ENCODE results near the gene KCNQ1OT1.
A peak's percentile ranks its signal among the peaks of the same experiment; 100 is the strongest.

KCNQ1OT1 gene

GRCh38 chr11:2677127-2677526 lies 22.7 kb downstream of the KCNQ1OT1 start:
- no peak overlapping the region for H3K9ac ChIP-seq (ENCODE audit: low read length)
- H2BK12ac ChIP-seq (ENCODE audit: low read length in 2 of 2) = no peak overlapping the region
- H3K79me1 ChIP-seq (replicated peaks; ENCODE audit: low read length, poor library complexity, severe bottlenecking) = peaks cover 5% of the 10 kb centered on the region
- H2BK15ac ChIP-seq (ENCODE audit: low read depth, poor library complexity, severe bottlenecking) = no peak overlapping the region
- H2BK5ac ChIP-seq (ENCODE audit: low read depth, low read length, poor library complexity, severe bottlenecking) = no peak overlapping the region
- no peak overlapping the region for H3K27ac ChIP-seq (ENCODE audit: low read length, poor library complexity, severe bottlenecking)
- H4K8ac ChIP-seq (ENCODE audit: low read length) = no peak overlapping the region
- no peaks in the 10 kb centered on the region for H3K9me3 ChIP-seq (ENCODE audit: control insufficient read depth, low read length)
- WGBS = 100% methylated on average over 1 of the region's 1 CpG
- no peak overlapping the region for H4K91ac ChIP-seq (ENCODE audit: low read length)
- H2BK120ac ChIP-seq (ENCODE audit: low read depth, low read length) = no peak overlapping the region
- no peaks in the 10 kb centered on the region for H3K27me3 ChIP-seq (ENCODE audit: control insufficient read depth in 1 of 2, insufficient read depth in 1 of 2, low read length in 2 of 2)
- H3K4me3 ChIP-seq (ENCODE audit: insufficient read depth in 1 of 2, low read depth in 1 of 2, low read length in 2 of 2) = no peak overlapping the region
- H2AFZ ChIP-seq (ENCODE audit: low read depth, low read length) = no peak overlapping the region
- no peak overlapping the region for H3K14ac ChIP-seq (ENCODE audit: low read length in 2 of 2)
- H2AK5ac ChIP-seq (ENCODE audit: low read length, severe bottlenecking) = no peak overlapping the region
- no peak overlapping the region for H3K23ac ChIP-seq (ENCODE audit: low read length in 2 of 2)
- H3K4me2 ChIP-seq (ENCODE audit: low read length, poor library complexity, severe bottlenecking) = no peak overlapping the region
- no peak overlapping the region for H3K18ac ChIP-seq (ENCODE audit: low read depth in 1 of 2, low read length in 2 of 2)
- no peak for DNase-seq
- H3K4me1 ChIP-seq (ENCODE audit: control insufficient read depth, insufficient read depth, low read depth, low read length) = peaks cover 17% of the 10 kb centered on the region
- no peak overlapping the region for H3K4ac ChIP-seq (ENCODE audit: low read depth in 1 of 2, low read length in 2 of 2)
- peaks cover under 1 to 8% of the 10 kb centered on the region in 2 experiments for H3K36me3 ChIP-seq (ENCODE audit: control insufficient read depth in 1 of 2, insufficient read depth in 2 of 2, low read depth in 1 of 2, low read length in 2 of 2)

GRCh38 chr11:2675540-2675939 lies 24.3 kb downstream of the KCNQ1OT1 start:
- Histone ChIP-seq H3K23ac (ENCODE audit: low read length in 2 of 2) (no peak overlapping the region), H2BK5ac (ENCODE audit: low read depth, low read length, poor library complexity, severe bottlenecking) (no peak overlapping the region), H3K18ac (ENCODE audit: low read depth in 1 of 2, low read length in 2 of 2) (peak overlapping the region in 1 of 2 experiments; percentile 6), H3K79me1 (replicated peaks; ENCODE audit: low read length, poor library complexity, severe bottlenecking) (peaks cover 5% of the 10 kb centered on the region), H3K27ac (ENCODE audit: low read length, poor library complexity, severe bottlenecking) (no peak overlapping the region), H3K4ac (ENCODE audit: low read depth in 1 of 2, low read length in 2 of 2) (no peak overlapping the region), H3K9ac (ENCODE audit: low read length) (no peak overlapping the region), H2AK5ac (ENCODE audit: low read length, severe bottlenecking) (no peak overlapping the region), H3K14ac (ENCODE audit: low read length in 2 of 2) (no peak overlapping the region), H3K4me3 (ENCODE audit: insufficient read depth in 1 of 2, low read depth in 1 of 2, low read length in 2 of 2) (no peak overlapping the region), H2AFZ (ENCODE audit: low read depth, low read length) (no peak overlapping the region), H2BK12ac (ENCODE audit: low read length in 2 of 2) (peak overlapping the region in 1 of 2 experiments; percentile 15), H2BK15ac (ENCODE audit: low read depth, poor library complexity, severe bottlenecking) (peak overlapping the region; percentile 33), H3K4me1 (ENCODE audit: control insufficient read depth, insufficient read depth, low read depth, low read length) (peaks cover 13% of the 10 kb centered on the region), H4K8ac (ENCODE audit: low read length) (no peak overlapping the region), H3K9me3 (ENCODE audit: control insufficient read depth, low read length) (no peaks in the 10 kb centered on the region), H3K4me2 (ENCODE audit: low read length, poor library complexity, severe bottlenecking) (no peak overlapping the region), H3K27me3 (ENCODE audit: control insufficient read depth in 1 of 2, insufficient read depth in 1 of 2, low read length in 2 of 2) (no peaks in the 10 kb centered on the region), H4K91ac (ENCODE audit: low read length) (no peak overlapping the region), H2BK120ac (ENCODE audit: low read depth, low read length) (no peak overlapping the region), H3K36me3 (ENCODE audit: control insufficient read depth in 1 of 2, insufficient read depth in 2 of 2, low read depth in 1 of 2, low read length in 2 of 2) (peaks cover 0 to 11% of the 10 kb centered on the region in 2 experiments)
- 78% methylated on average over 7 of the region's 7 CpGs for whole genome bisulfite sequencing
- DNase-seq = no peak

GRCh38 chr11:2674658-2675131 lies 25.1 kb downstream of the KCNQ1OT1 start:
- no peak overlapping the region for H3K27ac ChIP-seq (ENCODE audit: low read length, poor library complexity, severe bottlenecking)
- no peak overlapping the region for H2BK15ac ChIP-seq (ENCODE audit: low read depth, poor library complexity, severe bottlenecking)
- H3K4me3 ChIP-seq (ENCODE audit: insufficient read depth in 1 of 2, low read depth in 1 of 2, low read length in 2 of 2) = no peak overlapping the region
- H3K4me1 ChIP-seq (ENCODE audit: control insufficient read depth, insufficient read depth, low read depth, low read length) = peaks cover 13% of the 10 kb centered on the region
- H3K79me1 ChIP-seq (replicated peaks; ENCODE audit: low read length, poor library complexity, severe bottlenecking) = peaks cover 5% of the 10 kb centered on the region
- no peak overlapping the region for H3K18ac ChIP-seq (ENCODE audit: low read depth in 1 of 2, low read length in 2 of 2)
- no peak overlapping the region for H4K8ac ChIP-seq (ENCODE audit: low read length)
- no peak overlapping the region for H2AK5ac ChIP-seq (ENCODE audit: low read length, severe bottlenecking)
- H2BK5ac ChIP-seq (ENCODE audit: low read depth, low read length, poor library complexity, severe bottlenecking) = no peak overlapping the region
- no peak overlapping the region for H4K91ac ChIP-seq (ENCODE audit: low read length)
- 80% methylated on average over 5 of the region's 8 CpGs for WGBS
- H3K9me3 ChIP-seq (ENCODE audit: control insufficient read depth, low read length) = no peaks in the 10 kb centered on the region
- no peak for DNase-seq
- no peak overlapping the region for H3K4ac ChIP-seq (ENCODE audit: low read depth in 1 of 2, low read length in 2 of 2)
- H3K27me3 ChIP-seq (ENCODE audit: control insufficient read depth in 1 of 2, insufficient read depth in 1 of 2, low read length in 2 of 2) = no peaks in the 10 kb centered on the region
- H2AFZ ChIP-seq (ENCODE audit: low read depth, low read length) = no peak overlapping the region
- peaks cover 2 to 14% of the 10 kb centered on the region in 2 experiments for H3K36me3 ChIP-seq (ENCODE audit: control insufficient read depth in 1 of 2, insufficient read depth in 2 of 2, low read depth in 1 of 2, low read length in 2 of 2)
- no peak overlapping the region for H3K23ac ChIP-seq (ENCODE audit: low read length in 2 of 2)
- H3K9ac ChIP-seq (ENCODE audit: low read length) = no peak overlapping the region
- no peak overlapping the region for H3K14ac ChIP-seq (ENCODE audit: low read length in 2 of 2)
- H3K4me2 ChIP-seq (ENCODE audit: low read length, poor library complexity, severe bottlenecking) = no peak overlapping the region
- no peak overlapping the region for H2BK12ac ChIP-seq (ENCODE audit: low read length in 2 of 2)
- H2BK120ac ChIP-seq (ENCODE audit: low read depth, low read length) = no peak overlapping the region

- Histone ChIP-seq H3K9ac (ENCODE audit: low read length) (no peak overlapping the region), H3K23ac (ENCODE audit: low read length in 2 of 2) (no peak overlapping the region), H2AK5ac (ENCODE audit: low read length, severe bottlenecking) (no peak overlapping the region), H3K14ac (ENCODE audit: low read length in 2 of 2) (no peak overlapping the region), H2BK15ac (ENCODE audit: low read depth, poor library complexity, severe bottlenecking) (no peak overlapping the region), H3K4me2 (ENCODE audit: low read length, poor library complexity, severe bottlenecking) (no peak overlapping the region), H4K91ac (ENCODE audit: low read length) (no peak overlapping the region), H2AFZ (ENCODE audit: low read depth, low read length) (no peak overlapping the region), H3K4me3 (ENCODE audit: insufficient read depth in 1 of 2, low read depth in 1 of 2, low read length in 2 of 2) (no peak overlapping the region), H3K4ac (ENCODE audit: low read depth in 1 of 2, low read length in 2 of 2) (no peak overlapping the region), H4K8ac (ENCODE audit: low read length) (peak overlapping the region; percentile 8), H3K4me1 (ENCODE audit: control insufficient read depth, insufficient read depth, low read depth, low read length) (peaks cover 12% of the 10 kb centered on the region), H3K79me1 (replicated peaks; ENCODE audit: low read length, poor library complexity, severe bottlenecking) (peaks cover 3% of the 10 kb centered on the region), H2BK12ac (ENCODE audit: low read length in 2 of 2) (no peak overlapping the region), H3K9me3 (ENCODE audit: control insufficient read depth, low read length) (no peaks in the 10 kb centered on the region), H3K18ac (ENCODE audit: low read depth in 1 of 2, low read length in 2 of 2) (no peak overlapping the region), H2BK120ac (ENCODE audit: low read depth, low read length) (no peak overlapping the region), H2BK5ac (ENCODE audit: low read depth, low read length, poor library complexity, severe bottlenecking) (no peak overlapping the region), H3K27me3 (ENCODE audit: control insufficient read depth in 1 of 2, insufficient read depth in 1 of 2, low read length in 2 of 2) (no peaks in the 10 kb centered on the region), H3K27ac (ENCODE audit: low read length, poor library complexity, severe bottlenecking) (no peak overlapping the region), H3K36me3 (ENCODE audit: control insufficient read depth in 1 of 2, insufficient read depth in 2 of 2, low read depth in 1 of 2, low read length in 2 of 2) (peaks cover 8 to 14% of the 10 kb centered on the region in 2 experiments)
- 93% methylated on average over 16 of the region's 16 CpGs for WGBS
- no peak for DNase-seq
Observed at GRCh38 chr11:2673871-2674471, 25.8 kb downstream of the KCNQ1OT1 start.

Data from mesenchymal stem cell (in vitro differentiated cells and primary cell).